GM10847 (cell line): ENCODE measurements around the gene CGNL1.

Source experiments
- POLR2A ChIP-seq: IDR thresholded peaks from 2 replicates; pipeline ENCODE4 v1.6.1; 2011; ENCODE audit not compliant: insufficient read length; ENCODE audit errors: extremely low read depth

The CGNL1 gene

DNA sequence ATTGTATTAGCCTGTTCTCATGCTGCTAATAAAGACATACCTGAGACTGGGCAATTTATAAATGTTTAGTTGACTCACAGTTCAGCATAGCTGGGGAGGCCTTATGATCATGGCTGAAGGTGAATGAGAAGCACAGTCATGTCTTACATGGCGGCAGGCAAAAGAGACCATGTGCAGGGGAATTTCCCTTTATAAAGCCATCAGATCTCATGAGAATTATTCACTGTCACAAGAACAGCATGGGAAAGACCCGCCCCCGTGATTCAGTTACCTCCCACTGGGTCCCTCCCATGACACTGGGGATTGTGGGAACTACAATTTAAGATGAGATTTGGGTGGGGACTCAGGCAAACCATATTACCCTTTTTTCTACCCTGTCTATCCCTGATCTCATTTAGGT is 163.9 kb downstream of the CGNL1 start:
- TF ChIP-seq POLR2A: no peak

DNA sequence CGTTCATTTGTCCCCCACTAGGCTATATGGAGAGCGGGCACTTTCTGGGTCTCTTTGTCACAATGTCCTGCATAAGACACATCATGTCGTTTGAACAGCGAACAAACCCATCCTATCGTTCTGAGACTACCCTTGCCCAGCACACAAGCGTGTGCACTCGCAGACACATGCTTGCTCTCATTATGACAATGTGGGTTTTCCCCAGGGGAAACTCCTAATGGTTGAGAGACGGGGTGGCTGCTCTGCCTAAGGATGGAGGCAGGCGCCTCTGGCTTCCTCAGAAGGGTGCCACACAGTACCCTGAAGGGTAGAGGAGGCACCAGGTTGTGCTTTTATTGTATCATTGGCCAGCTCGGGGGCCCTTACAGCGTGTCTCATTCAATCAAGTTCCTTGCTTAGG is 164.4 kb downstream of the CGNL1 start:
- no peak for TF ChIP-seq POLR2A

DNA sequence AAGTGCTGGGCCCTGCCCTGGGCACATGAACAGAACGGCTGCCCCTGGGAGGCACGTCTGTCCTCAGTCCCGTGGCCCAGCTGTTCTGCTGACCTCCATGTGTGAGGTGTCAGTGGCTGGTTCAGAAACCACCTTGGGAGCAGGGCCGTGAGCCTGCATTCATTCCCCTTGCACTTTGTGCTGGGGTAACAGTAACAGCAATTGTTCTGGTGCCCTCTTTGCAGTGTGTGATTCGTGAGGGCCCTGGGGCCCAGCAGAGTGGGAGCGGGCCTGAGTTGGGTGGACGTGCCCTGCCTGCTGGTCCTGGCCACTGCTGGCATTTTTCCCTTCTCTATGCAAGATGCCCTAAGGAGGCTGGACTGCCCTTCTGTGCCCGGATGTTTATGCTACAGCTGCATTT is 165.0 kb downstream of the CGNL1 start:
- no peak for TF ChIP-seq POLR2A

DNA sequence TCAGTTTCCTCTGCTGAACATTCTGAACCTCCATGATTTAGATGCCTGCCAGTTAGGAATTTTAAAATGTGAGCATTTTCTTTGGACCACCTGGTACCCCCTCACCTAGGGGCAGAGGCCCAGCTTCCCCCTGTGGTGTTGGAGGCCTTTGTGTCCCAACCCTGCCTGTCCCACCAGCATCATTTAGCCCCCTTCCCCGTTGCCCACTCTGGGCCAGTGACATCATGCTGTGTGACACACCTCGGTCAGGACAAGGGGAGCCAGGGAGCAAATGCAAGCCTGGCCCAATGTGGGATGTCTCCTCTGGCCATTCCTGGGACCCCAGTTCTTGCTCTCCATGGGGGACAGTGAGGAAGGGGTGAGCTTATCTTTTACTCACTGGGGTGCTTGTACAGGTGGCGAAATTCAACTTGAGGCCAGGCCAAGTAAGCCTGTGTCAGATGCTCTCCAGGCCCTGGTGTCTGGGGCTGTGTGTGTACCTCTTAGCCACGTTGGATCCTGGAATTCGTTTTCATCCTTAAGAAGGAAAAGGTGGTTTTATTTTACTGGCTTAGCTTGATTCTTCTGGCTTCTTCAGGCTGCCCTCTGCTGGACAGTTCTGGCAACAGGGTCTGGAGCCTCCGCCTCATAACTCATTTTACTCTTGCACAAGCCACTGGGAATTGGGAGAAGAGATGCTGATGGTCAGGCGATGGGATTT is 165.7 kb downstream of the CGNL1 start:
- TF ChIP-seq POLR2A: no peak

DNA sequence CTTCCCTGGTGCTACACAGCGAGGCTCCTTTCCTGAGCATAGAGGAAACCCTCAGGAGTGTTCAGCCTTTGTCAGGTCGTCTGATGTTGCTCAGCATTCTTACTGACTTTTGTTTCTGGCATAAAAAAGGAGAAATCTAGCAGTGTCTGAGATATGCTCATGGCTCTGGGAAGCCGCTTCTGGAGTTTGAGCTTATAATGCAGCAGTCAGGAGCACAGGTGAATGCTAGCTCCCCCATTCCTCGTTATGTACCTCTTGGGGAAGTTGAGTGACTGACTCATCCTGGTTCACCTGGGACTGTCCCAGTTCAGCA is 166.2 kb downstream of the CGNL1 start:
- TF ChIP-seq POLR2A: no peak

DNA sequence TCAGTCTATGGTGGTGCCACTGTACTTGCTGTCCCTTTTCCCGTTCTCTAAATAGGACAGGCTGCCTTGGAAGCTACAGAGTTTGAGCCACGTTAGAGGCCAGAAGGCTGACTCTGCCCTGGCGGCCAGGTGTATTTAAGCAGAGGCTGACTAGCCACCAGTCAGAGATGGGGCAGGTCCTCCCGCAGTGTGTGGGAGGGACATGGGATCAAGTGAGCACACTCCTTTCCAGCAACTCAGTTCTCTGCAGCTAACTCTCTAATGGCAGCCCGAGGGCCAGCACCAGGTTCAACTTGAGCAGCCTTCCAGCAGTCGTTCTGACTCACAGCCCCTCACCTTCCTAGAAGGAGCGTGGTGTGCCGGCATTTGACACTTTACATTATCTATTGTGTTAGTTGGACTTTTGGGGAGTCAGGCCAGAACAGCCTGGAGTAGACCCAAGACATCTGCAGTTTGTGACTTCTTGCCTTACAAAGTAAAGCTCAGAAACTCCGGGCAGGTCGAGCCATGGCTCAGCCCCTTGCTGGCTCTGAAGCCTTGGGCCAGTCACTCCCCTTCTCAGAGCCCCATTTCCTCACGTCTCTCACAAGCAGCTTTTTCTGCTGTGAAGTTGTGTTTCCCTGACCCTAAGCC is 168.7 kb downstream of the CGNL1 start:
- no peak for TF ChIP-seq POLR2A

DNA sequence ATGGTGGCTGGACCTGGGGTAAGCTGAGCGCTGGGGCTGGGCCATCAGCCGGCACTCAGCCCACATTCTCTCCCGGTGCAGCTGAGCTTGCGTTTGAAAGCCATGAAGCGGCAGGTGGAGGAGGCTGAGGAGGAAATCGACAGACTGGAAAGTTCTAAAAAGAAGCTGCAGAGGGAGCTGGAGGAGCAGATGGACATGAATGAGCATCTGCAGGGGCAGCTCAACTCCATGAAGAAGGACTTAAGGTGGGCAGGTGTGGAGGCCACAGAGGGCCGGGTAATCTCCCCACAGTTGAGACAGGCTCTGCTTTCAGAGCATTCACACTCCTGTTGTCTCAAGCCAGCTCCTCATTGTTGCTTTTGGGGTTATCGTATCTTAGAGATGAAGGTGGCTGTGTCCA is 169.7 kb downstream of the CGNL1 start:
- TF ChIP-seq POLR2A: no peak

DNA sequence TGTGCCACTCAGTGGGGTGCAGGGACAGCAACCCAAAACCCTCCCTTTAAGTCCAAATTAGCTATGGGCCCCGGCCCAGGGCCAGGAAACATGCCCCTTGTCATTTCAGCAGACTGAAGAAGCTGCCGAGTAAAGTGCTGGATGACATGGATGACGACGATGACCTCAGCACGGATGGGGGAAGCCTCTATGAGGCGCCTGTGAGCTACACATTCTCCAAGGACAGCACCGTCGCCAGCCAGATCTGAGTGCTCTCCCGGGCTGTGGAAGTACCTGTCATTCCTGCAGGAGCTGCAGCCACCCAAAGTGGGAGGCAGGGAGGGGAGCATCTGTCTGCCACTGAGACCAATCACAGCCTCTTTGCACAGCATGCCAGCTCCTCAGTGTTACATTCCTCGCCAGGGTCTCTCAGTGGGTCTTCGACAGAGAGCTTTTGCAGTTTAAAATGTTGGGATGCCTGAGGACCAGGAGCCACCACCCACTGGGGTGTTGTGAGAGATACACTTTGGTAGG is 171.0 kb downstream of the CGNL1 start:
- TF ChIP-seq POLR2A: no peak

DNA sequence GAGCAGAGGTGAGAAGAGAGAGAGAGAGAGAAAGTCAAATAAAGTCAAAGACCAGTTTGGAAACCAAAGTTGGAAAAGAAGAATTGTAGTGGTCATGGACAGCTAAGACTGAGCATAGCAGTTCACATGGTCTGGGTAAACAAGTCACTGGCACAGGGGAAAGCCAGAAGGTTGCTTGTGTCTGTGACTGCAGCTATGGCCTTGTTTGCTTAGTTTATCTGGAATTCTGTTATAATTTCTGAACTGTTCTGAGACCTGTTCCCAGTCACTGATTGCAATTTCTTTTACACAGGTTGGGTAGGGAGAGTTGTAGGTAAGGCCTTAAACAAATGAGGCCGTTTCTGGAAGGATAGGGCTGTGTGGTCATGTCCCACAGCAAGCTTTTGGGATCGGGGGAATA is 172.0 kb downstream of the CGNL1 start:
- TF ChIP-seq POLR2A: no peak

DNA sequence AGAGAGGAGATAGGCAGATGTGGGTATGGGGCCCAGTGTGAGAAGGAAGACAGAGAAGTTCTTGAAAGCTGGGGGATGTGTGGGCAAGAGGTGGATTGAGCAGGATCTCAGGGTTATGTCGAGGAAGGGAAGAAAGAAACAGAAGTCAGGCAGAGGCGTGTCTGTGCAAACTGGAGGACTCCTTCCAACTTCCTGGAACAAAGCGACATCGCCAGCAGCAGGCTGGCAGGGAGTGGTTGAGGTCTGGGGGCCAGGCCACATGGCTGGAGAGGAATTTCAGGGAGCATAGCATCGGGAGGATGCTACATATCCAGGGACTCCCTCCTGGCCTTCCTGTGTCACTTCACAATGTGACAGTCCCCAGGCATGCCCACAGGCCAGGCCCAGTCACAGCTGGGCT is 172.5 kb downstream of the CGNL1 start:
- TF ChIP-seq POLR2A: no peak

DNA sequence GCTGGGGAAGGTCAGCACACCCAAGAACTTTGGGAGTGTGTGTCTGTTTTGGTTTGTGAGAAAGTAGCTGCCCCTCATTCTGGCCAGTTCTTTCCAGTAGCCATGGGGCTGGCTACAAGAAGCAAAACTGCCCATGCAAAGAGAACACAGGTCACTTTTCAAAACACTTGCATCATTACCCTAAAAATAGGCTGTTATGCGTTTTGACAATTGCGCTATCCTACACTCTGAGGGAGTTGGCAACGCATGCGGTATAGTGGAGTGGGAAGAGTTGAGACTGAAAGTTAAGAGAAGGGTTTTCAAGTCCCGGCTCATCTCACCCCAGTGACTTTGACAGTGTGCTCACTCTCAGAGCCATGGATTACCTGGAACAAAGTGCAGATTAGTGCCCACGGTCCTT is 173.6 kb downstream of the CGNL1 start:
- TF ChIP-seq POLR2A: no peak

DNA sequence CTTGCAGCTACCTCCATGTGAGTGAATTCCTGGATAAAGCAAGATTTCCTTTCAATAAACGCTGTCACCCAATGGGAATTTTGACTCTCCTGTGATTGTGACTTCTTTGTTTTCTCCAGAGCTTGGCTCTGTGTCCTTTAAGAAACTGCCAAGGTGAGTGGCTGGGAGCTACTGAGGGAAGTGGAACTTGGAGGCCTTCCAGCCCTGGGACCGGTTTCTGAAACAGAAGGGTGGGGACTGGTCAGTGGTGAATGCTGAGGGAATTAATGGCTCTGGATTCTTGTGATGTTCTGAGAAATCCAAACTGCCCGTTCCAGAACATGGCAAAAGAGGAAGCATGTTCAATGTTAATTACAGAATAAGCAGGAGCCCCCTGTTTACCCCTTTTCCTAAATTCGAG is 174.3 kb downstream of the CGNL1 start:
- no peak for TF ChIP-seq POLR2A

DNA sequence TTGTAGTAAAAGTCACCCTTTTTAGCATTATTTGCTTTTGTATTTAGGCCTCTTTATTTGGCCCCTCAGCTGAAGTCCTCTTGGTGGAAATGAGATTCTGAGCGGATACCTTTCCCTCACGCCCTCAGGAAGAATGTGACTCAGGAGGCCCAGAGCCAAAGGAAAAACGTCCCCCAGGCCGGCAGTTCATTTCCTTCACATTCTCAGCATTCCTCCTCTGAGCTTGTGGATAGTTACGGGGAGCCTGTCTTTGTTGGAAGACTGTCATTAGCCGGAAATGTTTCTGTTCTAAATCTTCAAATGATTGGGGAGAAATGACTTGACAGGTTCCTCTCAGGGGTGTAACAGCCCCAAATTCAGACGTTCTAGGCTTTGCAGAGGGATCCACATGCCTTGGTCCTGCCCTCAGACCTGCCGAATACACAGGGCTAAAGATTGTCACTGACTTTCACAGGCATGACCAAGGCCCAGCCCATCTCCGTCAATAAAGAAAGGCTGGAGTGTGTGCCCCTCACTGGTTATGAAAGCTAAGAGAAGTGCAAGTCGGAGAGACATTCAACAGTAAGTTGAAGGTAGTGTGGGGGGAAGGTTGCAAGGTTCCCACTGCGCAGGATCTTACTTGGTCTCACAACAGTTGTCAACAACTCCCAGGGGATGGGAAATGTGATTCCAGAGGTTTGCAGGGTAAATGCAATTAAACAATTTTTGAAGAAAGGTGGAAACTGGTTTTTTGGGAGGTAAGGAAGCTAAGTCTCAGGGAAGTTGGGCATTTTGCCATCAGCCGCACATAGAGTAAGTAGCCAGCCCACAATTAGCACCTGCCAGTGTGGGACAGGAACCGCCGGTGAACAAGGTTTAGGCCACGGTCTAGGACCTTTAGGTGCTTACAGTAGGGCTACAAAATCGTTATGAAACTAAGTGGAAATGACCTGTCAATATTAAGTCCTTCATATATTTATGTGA is 175.7 kb downstream of the CGNL1 start:
- no peak for TF ChIP-seq POLR2A

DNA sequence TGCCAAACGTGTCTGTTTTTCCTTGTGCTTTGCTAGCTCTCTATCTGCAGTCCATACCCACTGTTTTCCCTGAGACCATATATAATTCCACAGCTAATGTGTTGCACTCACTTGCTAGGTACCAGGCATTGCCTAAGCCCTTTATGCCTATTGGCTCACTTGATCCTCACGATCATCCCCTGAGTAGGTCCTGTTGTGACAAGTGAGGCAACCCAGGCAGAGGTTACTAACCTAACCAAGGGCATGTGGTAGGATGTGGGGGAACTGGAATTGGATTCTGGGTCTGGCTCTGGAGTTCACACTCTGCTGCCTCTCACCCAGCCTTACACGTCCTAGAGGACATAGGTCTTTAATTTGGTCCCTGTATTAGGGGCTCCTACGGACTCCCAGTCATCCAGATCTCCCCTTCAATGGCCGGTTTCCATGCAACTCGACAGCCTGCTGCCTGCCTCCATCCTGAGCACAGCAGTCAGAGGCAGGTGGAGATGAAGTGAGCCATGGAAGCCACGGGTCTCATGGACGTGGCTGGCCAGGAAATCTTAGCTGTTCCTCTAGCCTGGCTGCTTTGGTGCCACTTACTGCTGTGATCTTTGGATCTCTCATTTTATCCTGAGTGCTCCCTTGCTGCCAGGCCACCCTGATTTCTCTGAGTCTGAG is 176.5 kb downstream of the CGNL1 start:
- TF ChIP-seq POLR2A: no peak

DNA sequence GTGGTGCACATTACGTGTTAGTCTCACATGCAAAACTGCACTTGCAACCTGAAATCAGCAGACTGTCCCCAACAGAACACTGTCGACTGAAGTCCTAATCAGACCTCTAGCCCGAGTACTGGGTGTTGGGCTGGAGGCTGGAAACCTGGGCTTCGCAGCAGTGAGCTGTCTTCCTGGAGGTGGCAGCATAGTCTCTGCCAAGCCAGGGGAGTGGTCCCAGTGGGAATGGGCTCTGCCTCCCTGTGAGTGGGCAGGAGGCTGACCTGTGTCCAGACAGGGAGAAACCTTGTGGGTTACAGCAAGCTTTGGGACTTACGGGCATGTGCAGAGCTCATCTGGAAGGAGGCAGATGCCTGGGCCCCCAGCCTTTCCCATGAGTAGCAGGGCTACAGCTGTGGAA is 177.2 kb downstream of the CGNL1 start:
- no peak for TF ChIP-seq POLR2A

DNA sequence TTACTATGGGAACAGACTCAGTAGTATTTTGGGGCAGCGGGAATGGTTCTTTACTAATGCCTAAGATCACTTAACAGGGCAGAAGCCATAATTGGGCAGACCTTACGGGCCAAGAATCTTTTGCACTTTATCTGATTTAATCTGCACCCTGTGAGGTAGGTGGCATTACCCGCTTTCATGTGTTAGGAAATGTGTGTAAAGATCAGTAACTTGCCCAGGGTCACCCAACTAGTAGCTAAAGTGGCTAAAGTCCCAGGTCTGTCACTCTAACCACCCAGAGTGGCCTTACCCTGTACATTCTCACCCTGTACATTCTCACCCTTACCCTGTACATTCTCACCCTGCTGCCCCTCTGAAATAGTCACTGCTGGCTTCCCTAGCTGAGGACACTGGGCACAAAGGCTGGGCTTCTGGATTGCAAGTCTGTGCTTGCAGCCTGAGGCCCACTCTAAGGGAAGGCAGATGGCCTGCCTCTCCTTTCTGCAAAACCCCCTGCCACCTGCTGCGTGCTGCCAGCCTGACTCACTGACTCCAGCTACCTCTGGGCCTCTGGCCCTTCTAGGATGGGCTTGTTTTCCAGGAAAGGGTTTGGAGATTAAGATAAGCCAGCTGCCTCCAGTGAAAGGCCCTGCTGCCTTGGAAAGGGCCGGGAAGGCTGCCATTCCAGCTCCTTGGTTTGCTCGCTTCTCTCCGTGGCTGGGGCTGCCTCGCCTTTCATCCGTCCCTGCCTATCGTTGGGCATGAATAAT is 177.9 kb downstream of the CGNL1 start:
- TF ChIP-seq POLR2A: no peak
